ENCODE data around the gene B4GALNT2.

GRCh38 chr17:49114703-49115102, 17.9 kb upstream of the B4GALNT2 start:
- TF ChIP-seq, protein P1, sequence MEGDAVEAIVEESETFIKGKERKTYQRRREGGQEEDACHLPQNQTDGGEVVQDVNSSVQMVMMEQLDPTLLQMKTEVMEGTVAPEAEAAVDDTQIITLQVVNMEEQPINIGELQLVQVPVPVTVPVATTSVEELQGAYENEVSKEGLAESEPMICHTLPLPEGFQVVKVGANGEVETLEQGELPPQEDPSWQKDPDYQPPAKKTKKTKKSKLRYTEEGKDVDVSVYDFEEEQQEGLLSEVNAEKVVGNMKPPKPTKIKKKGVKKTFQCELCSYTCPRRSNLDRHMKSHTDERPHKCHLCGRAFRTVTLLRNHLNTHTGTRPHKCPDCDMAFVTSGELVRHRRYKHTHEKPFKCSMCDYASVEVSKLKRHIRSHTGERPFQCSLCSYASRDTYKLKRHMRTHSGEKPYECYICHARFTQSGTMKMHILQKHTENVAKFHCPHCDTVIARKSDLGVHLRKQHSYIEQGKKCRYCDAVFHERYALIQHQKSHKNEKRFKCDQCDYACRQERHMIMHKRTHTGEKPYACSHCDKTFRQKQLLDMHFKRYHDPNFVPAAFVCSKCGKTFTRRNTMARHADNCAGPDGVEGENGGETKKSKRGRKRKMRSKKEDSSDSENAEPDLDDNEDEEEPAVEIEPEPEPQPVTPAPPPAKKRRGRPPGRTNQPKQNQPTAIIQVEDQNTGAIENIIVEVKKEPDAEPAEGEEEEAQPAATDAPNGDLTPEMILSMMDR (IDR thresholded peaks at IDR 0.05; ENCODE audit: low read depth, low read length, poor library complexity, severe bottlenecking) = no peak
- no peak for TF ChIP-seq EZH2phosphoT487 (IDR thresholded peaks at IDR 0.05; ENCODE audit: borderline replicate concordance, low read length)
